Left renal cortex interstitium (tissue), 4 donors: ENCODE data around the gene SYNE1. TPM values are rescaled to one million over a fixed set of nuclear protein-coding genes. Genes with fewer than 3 reads are reported as not detected.
"Not testable (repeated sequence)": the region's sequence is repeated elsewhere in the genome, so short reads cannot be mapped to it uniquely, and the experiment has no call there.

Experiments used
- DNase-seq, 4 donors: peaks; one replicate each; pipeline ENCODE4 v3.0.0-alpha.2; 2013; ENCODE audit warnings: low read depth in 4 of 4, low spot score in 2 of 4, missing footprints in 1 of 4
- polyA plus RNA-seq, 4 donors: library from polyadenylated mRNA; unstranded; fragments of 120-200 nt; gene quantifications; one replicate each; pipeline ENCODE4 v1.2.1, GENCODE V29; 2013; ENCODE audit not compliant: insufficient read length in 4 of 4

The SYNE1 gene
- polyA plus RNA-seq, 4 donors, result 85.2 to 106 (median 101) TPM

DNA sequence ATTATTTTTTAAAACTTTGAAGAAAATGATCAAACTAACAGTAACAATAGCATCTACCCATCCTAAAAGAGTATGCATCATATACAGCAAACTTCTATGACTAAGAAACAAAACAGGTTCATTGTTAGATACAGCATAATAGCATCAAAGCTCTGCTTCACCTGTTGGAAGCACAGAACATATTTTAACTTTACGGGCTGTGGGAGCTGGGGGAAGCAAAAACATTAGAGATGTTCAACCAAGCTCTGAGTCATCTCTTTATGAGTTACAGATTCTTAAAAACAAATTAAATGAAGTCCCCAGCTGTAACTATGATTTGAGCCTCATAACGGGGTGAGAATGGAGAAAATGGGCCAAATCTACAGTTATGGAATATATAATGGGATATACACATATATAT is 63.4 kb downstream of the SYNE1 start:
- DNase-seq, result no peak

DNA sequence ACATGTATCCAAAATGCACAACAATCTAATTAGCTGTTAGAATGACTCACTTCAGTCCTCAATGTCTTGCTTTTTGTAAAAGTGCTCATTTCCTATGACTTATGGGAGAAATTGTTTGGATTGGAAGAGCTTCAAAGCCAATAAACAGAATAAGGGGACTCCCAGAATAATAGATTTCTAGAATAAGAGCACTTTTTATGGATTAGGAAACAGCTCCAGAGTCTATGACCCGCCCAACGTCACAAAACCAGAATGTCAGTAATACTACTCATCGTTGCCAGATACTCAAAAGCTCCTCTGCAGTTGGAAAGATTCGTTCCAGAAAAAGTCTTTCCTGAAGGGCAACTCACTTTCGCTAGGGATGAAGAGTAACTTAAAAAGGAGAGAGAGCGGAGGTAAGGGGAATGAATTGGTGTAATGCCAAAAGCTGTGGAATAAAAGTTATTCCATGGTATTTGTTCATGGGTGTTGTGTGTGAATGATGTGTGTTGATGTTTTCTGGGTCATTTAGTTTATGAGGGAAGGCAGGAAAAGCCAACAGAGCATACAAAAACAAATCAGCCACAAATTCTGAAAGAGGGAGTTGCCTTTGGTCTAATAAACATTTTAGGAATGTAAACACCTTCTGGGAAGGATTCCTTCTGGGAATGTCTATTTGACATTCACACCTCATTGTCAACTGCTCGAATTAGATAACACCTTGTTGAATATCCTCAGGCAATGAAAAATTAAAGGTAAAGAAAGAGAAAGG is 64.6 kb downstream of the SYNE1 start:
- DNase-seq, result peak in 1 of 4 donors; percentile 2

DNA sequence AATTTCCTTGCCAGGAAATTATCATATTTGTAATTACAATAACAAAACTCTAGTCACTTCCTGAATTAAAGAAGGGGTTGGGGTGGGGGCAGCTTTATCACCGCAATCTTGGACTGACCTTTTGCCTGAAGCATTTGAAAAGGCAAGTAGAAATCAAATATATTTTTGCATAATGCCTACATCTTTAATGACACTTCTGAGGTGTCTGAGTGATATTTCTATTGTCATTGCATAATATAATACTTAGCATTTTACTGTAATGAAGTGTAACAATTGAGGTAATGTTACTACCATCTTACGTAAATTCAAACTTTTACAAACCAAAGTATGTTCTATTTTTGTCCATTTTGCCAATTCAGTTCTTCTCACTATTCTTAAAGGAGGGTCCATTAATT is 65.2 kb downstream of the SYNE1 start:
- DNase-seq, result no peak

DNA sequence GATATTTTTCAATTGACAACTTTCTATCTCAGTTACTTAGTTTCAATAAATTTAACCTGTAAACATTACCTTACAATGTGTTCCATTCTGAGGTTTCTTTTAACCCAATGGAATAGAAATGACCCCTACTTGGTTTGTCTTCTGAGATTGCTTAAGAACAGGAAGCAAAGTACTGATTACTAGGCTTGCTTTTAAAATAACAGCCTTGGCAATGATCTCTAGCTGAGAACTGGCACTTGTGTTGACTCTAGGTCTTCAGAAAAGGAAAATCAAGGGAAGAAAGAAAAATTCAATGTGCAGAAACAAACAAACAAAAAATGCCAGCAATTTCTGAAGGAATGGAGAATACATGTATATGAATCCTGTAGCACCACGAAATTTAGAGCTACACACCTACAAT is 66.1 kb downstream of the SYNE1 start:
- DNase-seq, result no peak

DNA sequence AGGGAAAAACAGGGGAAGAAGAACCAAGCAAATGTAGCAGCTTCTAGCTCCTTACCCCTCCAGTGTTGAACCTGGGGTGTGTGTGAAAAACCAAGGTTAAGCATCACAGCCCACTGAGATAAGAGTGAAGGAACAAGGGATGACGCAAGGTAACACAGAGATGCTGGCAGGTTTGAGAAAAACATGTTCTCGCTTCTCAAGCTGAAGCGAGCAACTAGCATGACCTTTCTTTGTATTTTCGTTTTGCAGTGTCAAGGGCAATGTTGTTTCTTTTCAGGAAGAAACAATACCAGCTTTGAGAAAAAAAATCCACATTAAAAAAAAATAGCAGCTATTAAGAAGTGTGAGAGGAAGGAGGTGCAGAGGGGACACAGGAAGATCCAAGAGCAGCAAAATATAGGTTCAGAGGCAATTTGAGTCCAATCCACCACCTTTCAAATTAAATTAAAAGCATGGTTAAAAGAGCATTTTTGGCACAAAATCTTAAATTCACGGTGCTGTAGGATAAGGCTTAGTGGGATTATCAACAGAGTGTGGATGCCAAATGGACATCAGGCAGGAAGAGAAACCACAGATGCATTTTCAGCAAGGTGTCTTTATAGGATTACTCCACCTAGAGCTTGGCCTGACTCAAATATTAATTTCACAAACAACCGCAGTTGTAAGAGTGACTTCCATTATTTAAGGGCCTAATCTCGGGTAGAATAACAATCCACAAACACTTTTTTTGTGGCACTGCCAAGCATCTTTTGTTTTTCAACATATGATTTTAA is 70.9 kb downstream of the SYNE1 start:
- no peak for DNase-seq

DNA sequence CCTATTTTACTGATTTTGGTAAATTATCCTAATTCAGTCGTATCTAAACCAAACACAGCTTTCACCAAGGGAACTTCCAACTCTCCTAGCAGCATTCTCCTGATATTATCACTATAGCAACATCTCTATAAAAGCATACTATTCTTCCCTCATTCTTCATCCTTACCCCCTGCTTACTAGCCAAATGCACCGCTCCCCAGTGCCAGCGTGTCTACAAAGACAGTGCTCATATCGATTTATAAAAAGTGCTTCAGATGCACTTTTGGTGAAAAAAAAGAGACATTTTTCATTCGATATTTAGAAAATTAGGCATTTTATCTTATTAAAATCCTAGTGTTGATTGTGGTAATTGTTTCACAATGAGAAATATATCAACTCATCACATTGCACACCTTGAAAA is 74.0 kb downstream of the SYNE1 start:
- DNase-seq, result no peak

DNA sequence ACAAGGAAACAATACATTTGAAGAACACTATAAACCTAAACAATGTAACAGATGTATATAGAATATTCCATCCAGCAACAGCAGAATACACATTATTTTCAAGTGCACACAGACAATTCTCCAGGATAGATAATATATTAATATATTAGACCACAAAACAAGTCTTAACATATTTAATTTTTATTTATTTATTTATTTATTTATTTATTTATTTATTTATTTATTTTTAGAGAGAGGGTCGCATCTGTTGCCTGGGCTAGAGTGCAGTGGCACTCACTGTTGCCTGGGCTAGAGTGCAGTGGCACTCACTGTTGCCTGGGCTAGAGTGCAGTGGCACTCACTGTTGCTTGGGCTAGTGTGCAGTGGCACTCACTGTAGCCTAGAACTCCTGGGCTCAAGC is 78.4 kb downstream of the SYNE1 start:
- not testable (repeated sequence) for DNase-seq

DNA sequence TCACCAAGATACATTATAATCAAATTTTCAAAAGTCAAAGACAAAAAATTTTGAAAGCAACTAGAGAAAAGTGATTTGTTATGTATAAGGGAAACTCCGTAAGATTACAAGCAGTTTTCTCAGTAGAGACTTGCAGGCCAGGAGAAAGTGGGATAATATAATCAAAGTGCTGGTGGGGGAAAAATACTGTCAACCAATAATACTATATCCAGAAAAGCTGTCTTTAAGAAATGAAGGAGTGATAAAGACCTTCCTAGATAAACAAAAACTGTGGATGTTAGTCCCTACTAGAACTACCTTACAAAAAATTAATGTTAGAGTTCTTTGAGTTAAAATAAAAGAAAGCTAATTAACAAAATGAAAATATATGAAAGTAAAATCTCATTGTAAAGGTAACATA is 79.7 kb downstream of the SYNE1 start:
- DNase-seq, result no peak

DNA sequence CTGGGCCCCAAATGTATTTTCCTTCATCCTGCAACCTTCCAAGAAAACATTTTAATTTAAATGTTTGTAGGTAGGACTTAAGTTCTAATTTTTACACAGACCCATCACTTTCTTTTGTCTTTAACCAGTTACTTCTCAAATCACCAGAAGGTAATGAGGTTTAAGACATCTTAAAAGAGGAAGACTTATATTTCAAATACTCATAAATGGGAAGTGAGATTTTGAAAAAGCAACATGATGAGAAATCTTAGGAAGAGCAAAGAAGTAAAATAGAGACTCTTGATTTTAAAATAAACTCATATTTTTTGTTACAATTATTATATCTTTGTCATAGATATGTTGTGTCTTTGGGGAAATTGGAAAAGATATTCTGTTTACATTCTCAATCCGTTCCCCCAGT is 82.3 kb downstream of the SYNE1 start:
- no peak for DNase-seq

DNA sequence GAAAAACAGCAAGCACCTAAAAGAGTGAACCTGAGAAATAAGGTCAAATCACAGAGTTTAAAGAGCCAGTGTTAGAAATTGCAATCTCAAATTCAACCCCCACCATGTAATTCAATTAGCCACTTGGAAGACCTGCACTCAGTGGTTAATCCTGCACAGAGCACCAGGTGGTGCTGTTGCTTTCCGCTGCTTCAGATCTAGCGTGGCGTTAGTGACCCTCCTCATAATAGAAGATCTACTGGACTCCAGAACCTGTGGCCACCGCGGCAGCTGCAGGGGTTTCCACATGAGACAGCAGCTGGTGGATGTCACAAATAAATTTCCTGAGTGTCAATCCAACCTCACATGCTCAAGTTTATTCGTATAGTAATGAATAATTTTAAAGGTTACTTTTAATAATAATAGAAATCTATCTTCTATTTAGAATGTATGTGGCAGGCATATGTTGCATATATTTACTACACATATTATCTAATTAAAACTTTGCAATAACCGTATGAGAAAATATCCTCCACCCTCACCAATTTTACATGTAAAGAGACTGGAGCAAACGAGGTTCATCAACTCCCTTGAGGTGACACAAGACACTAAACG is 84.4 kb downstream of the SYNE1 start:
- DNase-seq, result peak in 2 of 4 donors; percentile 7 to 68

DNA sequence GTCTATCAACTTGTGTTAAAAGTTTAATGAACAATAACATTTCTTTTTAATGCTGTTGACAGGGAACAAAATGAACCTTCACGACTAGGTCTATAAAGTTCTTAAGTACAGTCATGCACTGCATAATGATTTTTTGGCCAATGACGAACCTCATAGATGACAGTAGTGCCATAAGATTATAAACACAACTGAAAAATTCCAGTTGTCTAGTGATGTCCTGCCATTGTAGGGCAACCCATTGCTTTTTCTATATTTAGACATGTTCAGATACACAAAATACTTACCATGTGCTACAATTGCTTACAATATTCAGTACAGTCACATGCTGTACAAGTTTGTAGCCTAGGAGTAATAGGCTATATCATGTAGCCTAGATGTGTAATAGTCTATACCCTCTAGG is 93.6 kb downstream of the SYNE1 start:
- no peak for DNase-seq

DNA sequence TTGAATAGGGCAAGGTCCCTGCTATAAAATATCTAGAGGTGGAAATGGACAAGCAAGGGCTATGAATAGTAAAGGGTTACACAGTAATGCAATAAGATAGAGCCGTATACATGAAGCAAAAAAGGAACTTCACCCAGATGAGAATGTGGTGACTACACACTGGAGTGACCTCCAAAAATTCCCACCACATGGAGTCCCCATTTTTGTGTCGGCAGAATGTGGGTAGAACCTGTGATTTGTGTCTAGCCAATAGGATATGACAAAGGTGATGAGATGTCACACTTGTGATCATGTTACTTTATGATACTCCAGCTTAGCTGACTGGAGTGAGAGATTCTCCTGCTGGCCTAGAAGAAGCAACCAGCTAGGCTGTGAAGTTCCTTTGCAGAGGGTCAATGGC is 96.8 kb downstream of the SYNE1 start:
- no peak for DNase-seq

DNA sequence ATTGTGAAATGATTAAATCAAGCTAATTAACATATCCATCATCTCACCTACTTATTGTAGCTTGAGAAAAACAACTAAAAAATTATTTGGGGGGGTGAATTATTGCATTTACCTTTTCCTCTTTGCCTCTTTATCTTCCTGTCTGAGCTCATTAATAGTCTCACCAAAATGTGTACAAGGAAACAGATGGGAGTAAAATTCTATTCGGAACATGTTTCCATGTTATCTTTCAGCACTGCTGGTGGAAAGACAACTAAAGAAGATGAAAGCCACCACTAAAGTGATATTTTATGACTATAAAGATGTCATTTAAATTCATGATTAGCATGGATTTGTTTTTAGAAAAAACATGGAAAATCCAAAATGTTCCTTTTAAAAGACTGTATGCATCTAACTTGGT is 102.6 kb downstream of the SYNE1 start:
- no peak for DNase-seq

DNA sequence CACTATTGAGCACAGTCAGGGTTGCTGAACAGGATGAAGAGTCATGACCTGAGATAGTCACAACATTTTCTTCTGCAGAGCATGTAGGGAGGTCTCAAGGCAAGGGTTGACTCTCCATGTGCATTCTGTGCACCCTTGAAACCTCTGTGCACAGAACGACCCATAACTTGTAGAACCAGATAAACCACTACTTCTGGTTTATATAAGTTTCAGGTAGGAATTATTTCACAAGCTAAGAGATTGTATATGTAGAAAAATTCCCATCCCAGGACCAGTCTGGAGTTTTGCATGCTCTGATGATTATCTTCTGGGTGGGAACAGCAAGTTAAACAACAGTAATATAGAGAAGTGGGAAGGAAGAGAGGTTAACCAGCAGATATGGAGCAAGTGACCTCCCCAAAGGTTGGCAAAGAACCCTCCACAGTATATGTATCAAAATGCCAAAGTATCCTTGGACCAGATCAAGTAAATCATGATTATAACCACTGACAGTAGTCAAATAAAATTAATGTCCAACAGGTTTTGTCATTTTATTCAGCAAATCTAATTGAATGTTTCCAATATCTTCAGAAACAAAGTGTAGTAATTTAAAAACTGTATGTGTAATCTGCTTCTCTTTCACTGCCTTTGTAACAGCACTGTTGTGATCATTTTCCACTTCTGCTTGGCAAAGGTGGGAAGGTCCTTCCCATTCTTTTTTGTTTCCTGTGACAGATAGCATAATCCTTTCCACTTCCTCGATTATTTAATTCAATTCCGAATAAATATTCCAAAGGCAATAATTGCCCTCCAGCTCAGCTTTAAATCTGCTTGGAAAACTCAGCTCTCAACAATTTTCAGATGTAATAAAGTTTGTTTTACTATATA is 104.4 kb downstream of the SYNE1 start:
- DNase-seq, result no peak

DNA sequence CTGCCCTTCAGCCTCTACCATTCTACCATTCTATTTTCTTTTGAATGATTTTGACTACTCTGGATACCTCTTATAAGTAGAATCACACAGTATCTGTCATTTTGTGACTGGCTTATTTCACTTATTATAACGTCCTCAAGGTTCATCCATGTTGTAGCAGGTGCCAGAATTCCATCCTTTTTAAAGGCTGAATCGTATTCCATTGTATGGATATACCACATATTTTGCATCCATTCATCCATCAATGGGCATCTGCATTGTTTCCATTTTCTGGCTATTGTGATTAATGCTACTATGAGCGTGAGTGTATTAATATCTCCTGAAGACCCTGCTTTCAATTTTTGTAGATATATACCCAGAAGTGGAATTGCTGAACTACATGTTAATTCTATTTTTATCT is 105.5 kb downstream of the SYNE1 start:
- DNase-seq, result no peak

DNA sequence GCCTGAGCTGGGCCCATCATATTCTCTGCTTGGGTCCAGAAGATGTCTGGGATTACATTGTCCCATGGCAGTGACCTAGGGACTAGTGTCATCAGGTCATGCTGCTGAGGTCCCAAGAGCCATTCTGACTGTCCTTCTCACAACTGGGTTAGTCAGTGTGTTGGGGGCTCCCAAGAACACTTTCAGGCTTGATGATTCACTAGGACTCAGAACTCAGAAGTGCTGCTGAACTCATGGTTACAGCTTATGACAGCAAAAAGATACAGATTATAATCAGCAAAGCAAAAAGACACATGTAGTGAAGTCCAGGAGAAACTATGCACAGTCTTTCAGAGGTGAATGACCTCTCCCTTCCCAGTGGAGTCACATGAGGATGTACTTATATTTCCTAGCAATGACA is 107.8 kb downstream of the SYNE1 start:
- no peak for DNase-seq

DNA sequence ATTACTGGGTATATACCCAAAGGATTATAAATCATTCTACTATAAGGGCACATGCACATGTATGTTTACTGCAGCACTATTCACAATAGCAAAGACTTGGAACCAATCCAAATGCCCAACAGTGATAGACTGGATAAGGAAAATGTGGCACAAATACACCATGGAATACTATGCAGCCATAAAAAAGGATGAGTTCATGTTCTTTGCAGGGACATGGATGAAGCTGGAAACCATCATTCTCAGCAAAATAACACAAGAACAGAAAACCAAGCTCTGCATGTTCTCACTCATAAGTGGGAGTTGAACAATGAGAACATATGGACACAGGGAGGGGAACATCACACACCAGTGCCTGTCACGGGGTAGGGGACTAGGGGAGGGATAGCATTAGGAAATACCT is 123.0 kb downstream of the SYNE1 start:
- not testable (repeated sequence) for DNase-seq

DNA sequence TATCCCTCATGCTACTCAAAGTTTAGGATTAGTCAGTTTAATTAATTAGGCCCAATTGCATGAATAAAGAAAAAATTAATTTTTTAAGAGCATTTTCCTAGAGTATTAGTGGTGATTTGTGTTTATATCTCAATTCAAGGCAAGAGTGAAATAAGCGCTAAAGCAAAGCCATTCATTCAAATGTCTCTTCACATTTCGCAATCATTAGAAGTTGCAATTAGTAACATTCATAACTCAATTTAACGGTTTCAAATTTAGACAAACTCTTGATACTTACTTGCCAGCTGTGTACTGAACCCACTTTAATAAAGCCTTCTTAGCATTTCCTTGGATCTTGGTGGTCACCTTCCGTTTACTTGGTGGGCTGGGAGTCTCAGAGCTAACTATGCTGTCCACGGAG is 127.2 kb downstream of the SYNE1 start:
- DNase-seq, result no peak

DNA sequence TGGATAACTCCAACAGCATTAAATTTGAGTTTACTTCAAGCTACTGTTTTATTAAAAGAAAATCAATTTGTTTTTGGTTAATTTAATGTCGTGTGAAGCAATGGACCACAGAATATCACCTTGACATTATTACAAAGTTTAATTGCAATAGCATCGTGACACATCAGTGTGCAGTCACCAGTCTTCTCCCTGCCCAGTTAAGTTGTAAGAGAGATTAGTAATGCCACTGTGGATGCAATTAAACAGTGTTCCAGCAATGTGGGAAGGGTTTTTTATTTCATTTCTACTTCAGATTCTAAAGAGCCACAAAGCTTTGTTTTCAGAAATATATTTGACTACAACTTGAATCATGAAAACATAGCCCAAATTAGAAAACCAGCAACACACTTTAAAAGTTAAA is 128.7 kb downstream of the SYNE1 start:
- DNase-seq, result no peak

DNA sequence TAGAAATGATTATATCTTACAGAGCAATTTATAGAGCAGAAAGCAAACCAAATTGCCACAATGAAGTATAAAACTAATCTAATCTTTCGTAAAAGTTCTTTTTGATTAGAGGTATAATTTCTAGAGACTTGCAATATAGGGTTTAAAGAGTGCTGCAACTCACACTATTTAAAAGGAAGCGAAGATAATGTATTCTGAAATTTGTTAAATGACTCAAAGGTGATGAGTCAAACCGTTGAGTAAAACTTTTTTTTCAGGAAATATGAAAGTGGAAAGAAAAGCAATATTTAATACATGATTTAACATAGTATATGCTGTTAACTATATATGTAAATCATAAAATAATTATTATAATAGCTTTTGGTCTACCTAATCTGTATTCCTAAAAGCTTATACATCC is 133.6 kb downstream of the SYNE1 start:
- DNase-seq, result no peak
